ENCODE measurements around the gene GRHL1.
"Not testable (repeated sequence)": the region's sequence is repeated elsewhere in the genome, so short reads cannot be mapped to it uniquely, and the experiment has no call there.

Gene GRHL1

GRCh38 chr2:10009811-10010781 is 58.6 kb downstream of the GRHL1 start:
- no peak overlapping the region for H3K9ac ChIP-seq (ENCODE audit: insufficient read length)
- TF ChIP-seq FOXP2 (optimal IDR thresholded peaks at IDR 0.05; ENCODE audit: control extremely low read depth, extremely low read length, insufficient read depth) = no peak
- no peak for TF ChIP-seq POLR2AphosphoS5 (IDR thresholded peaks at IDR 0.05; ENCODE audit: borderline replicate concordance, low read depth, low read length)
- TF ChIP-seq EZH2 (IDR thresholded peaks at IDR 0.05) = no peak

GRCh38 chr2:10010861-10011605 is 59.5 kb downstream of the GRHL1 start:
- H3K36me3 ChIP-seq (ENCODE audit: insufficient read depth, low read length); H3K9me3 ChIP-seq (ENCODE audit: low read depth, low read length); H3K9ac ChIP-seq (ENCODE audit: insufficient read length); H3K27ac ChIP-seq; DNase-seq (ENCODE audit: low read depth, low spot score); H3K4me3 ChIP-seq: not testable (repeated sequence)

More at GRCh38 chr2:10009811-10010781, 58.6 kb downstream of the GRHL1 start:
- Histone ChIP-seq H3K4me3 (no peak overlapping the region), H3K36me3 (ENCODE audit: insufficient read depth, low read length) (no peaks in the 10 kb centered on the region), H3K9me3 (ENCODE audit: low read depth, low read length) (no peaks in the 10 kb centered on the region), H3K27ac (no peak overlapping the region)
- no peak for DNase-seq (ENCODE audit: low read depth, low spot score)

- not testable (repeated sequence) for H3K27ac ChIP-seq
Measured at GRCh38 chr2:10011606-10012325, 60.3 kb downstream of the GRHL1 start.

DNA sequence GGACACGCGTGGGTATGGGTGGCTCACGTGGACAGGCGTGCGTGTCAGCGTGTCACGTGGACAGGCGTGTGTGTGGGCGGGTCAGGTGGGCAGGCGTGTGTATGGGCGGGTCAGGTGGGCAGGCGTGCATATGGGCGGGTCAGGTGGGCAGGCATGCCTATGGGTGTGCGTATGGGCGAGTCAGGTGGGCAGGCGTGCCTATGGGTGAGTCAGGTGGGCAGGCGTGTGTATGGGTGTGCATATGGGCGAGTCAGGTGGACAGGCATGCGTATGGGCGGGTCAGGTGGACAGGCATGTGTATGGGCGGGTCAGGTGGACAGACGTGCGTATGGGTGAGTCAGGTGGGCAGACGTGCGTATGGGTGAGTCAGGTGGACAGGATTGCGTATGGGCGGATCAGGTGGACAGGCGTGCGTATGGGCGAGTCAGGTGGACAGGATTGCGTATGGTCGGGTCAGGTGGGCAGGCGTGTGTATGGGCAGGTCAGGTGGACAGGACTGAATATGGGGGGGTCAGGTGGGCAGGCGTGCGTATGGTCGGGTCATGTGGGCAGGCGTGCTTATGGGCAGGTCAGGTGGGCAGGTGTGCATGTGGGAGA is 61.0 kb downstream of the GRHL1 start:
- not testable (repeated sequence) for H3K9ac ChIP-seq (ENCODE audit: insufficient read length); H3K36me3 ChIP-seq (ENCODE audit: insufficient read depth, low read length); H3K9me3 ChIP-seq (ENCODE audit: low read depth, low read length); H3K4me3 ChIP-seq; H3K27ac ChIP-seq; DNase-seq (ENCODE audit: low read depth, low spot score)

More at GRCh38 chr2:10011606-10012325, 60.3 kb downstream of the GRHL1 start:
- H3K36me3 ChIP-seq (ENCODE audit: insufficient read depth, low read length); H3K4me3 ChIP-seq; H3K9me3 ChIP-seq (ENCODE audit: low read depth, low read length); DNase-seq (ENCODE audit: low read depth, low spot score); H3K9ac ChIP-seq (ENCODE audit: insufficient read length): not testable (repeated sequence)

DNA sequence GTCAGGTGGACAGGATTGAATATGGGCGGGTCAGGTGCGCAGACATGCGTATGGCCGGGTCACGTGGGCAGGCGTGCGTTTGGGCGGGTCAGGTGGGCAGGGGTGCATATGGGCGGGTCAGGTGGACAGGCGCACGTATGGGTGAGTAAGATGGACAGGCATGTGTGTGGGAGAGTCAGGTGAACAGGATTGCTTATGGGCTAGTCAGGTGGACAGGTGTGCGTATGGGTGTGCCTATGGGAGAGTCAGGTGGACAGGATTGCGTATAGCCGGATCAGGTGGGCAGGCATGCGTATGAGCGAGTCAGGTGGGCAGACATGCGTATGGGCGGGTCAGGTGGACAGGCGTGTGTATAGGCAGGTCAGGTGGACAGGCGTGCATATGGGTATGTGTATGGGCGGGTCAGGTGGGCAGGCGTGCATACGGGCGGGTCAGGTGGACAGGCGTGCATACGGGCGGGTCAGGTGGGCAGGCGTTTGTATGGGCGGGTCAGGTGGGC is 61.5 kb downstream of the GRHL1 start:
- no peak overlapping the region for H3K4me3 ChIP-seq
- H3K36me3 ChIP-seq (ENCODE audit: insufficient read depth, low read length) = no peaks in the 10 kb centered on the region
- DNase-seq (ENCODE audit: low read depth, low spot score) = no peak

GRCh38 chr2:10013651-10014417 is 62.3 kb downstream of the GRHL1 start:
- H3K36me3 ChIP-seq (ENCODE audit: insufficient read depth, low read length); H3K9ac ChIP-seq (ENCODE audit: insufficient read length); H3K27ac ChIP-seq; H3K4me3 ChIP-seq; H3K9me3 ChIP-seq (ENCODE audit: low read depth, low read length); DNase-seq (ENCODE audit: low read depth, low spot score): not testable (repeated sequence)

More for the DNA sequence above, 61.5 kb downstream of the GRHL1 start:
- Histone ChIP-seq H3K9ac (ENCODE audit: insufficient read length) (no peak overlapping the region), H3K27ac (no peak overlapping the region), H3K9me3 (ENCODE audit: low read depth, low read length) (no peaks in the 10 kb centered on the region)
- TF ChIP-seq POLR2AphosphoS5 (IDR thresholded peaks at IDR 0.05; ENCODE audit: borderline replicate concordance, low read depth, low read length) (no peak), EZH2 (IDR thresholded peaks at IDR 0.05) (no peak), FOXP2 (optimal IDR thresholded peaks at IDR 0.05; ENCODE audit: control extremely low read depth, extremely low read length, insufficient read depth) (no peak)

- Histone ChIP-seq H3K9ac (ENCODE audit: insufficient read length) (no peak overlapping the region), H3K9me3 (ENCODE audit: low read depth, low read length) (no peaks in the 10 kb centered on the region), H3K36me3 (ENCODE audit: insufficient read depth, low read length) (no peaks in the 10 kb centered on the region), H3K27ac (no peak overlapping the region), H3K4me3 (no peak overlapping the region)
- no peak for TF ChIP-seq POLR2AphosphoS5 (IDR thresholded peaks at IDR 0.05; ENCODE audit: borderline replicate concordance, low read depth, low read length)
- TF ChIP-seq FOXP2 (optimal IDR thresholded peaks at IDR 0.05; ENCODE audit: control extremely low read depth, extremely low read length, insufficient read depth) = no peak
- TF ChIP-seq EZH2 (IDR thresholded peaks at IDR 0.05) = no peak
- DNase-seq (ENCODE audit: low read depth, low spot score) = no peak
Measured at GRCh38 chr2:10014418-10015190, 63.1 kb downstream of the GRHL1 start.

DNA sequence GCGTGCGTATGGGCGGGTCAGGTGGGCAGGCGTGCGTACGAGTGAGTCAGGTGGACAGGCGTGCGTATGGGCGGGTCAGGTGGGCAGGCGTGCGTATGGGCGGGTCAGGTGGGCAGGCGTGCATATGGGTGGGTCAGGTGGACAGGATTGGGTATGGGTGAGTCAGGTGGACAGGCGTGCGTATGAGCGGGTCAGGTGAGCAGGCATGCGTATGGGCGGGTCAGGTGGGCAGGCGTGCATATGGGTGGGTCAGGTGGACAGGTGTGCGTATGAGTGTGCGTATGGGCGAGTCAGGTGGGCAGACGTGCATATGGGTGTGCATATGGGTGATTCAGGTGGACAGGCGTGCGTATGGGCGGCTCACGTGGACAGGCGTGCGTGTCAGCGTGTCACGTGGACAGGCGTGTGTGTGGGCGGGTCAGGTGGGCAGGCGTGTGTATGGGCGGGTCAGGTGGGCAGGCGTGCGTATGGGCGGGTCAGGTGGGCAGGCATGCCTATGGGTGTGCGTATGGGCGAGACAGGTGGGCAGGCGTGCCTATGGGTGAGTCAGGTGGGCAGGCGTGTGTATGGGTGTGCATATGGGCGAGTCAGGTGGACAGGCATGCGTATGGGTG is 64.0 kb downstream of the GRHL1 start:
- H3K4me3 ChIP-seq; H3K9ac ChIP-seq (ENCODE audit: insufficient read length); H3K36me3 ChIP-seq (ENCODE audit: insufficient read depth, low read length); H3K9me3 ChIP-seq (ENCODE audit: low read depth, low read length); DNase-seq (ENCODE audit: low read depth, low spot score); H3K27ac ChIP-seq: not testable (repeated sequence)
